ENCODE measurements around the gene MTMR12.

The MTMR12 gene

GRCh38 chr5:32274548-32275395 is 38.0 kb downstream of the MTMR12 start:
- H3K9me3 ChIP-seq (ENCODE audit: severe bottlenecking): no peaks in the 10 kb centered on the region
- DNase-seq (ENCODE audit: low spot score) (no peak), ATAC-seq (ENCODE audit: low read depth) (no peak)
- peaks cover 12% of the 10 kb centered on the region for H3K4me1 ChIP-seq (ENCODE audit: insufficient read depth, poor library complexity, severe bottlenecking)
- H3K36me3 ChIP-seq (ENCODE audit: low read depth): peaks cover 41% of the 10 kb centered on the region
- no peak for TF ChIP-seq CTCF (IDR thresholded peaks at IDR 0.05; ENCODE audit: poor library complexity, severe bottlenecking)
- no peaks in the 10 kb centered on the region for H3K27me3 ChIP-seq (ENCODE audit: insufficient read depth, poor library complexity, severe bottlenecking)
- no peak overlapping the region for H3K27ac ChIP-seq (ENCODE audit: poor library complexity, severe bottlenecking)
- no peak overlapping the region for H3K4me3 ChIP-seq (ENCODE audit: severe bottlenecking)

GRCh38 chr5:32273821-32274220 is 38.9 kb downstream of the MTMR12 start:
- Histone ChIP-seq H3K4me3 (ENCODE audit: severe bottlenecking) (no peak overlapping the region), H3K27me3 (ENCODE audit: insufficient read depth, poor library complexity, severe bottlenecking) (no peaks in the 10 kb centered on the region), H3K9me3 (ENCODE audit: severe bottlenecking) (no peaks in the 10 kb centered on the region), H3K27ac (ENCODE audit: poor library complexity, severe bottlenecking) (no peak overlapping the region), H3K4me1 (ENCODE audit: insufficient read depth, poor library complexity, severe bottlenecking) (peaks cover 12% of the 10 kb centered on the region), H3K36me3 (ENCODE audit: low read depth) (peaks cover 49% of the 10 kb centered on the region)
- no peak for ATAC-seq (ENCODE audit: low read depth)
- TF ChIP-seq CTCF (IDR thresholded peaks at IDR 0.05; ENCODE audit: poor library complexity, severe bottlenecking): no peak
- DNase-seq (ENCODE audit: low spot score): no peak

DNA sequence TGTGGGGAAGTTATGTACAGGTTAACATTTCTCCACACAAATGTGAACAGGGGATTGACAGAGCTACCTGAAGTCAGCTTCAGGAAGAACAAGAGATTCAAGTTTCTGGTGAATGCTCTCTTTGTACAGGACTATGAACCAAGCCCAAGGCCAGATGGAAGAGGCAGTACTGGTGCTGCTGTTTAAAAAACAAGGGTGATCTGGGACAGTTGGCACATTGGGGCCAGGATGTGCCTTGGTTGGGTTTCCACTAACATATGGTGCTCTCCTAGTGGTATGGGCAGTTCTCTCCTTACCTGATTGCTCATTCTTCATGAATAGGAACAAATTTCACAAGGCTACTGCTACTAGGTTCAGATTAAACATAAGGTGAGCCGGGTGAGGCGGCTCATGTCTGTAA is 40.0 kb downstream of the MTMR12 start:
- Histone ChIP-seq H3K27me3 (ENCODE audit: insufficient read depth, poor library complexity, severe bottlenecking) (no peaks in the 10 kb centered on the region), H3K4me1 (ENCODE audit: insufficient read depth, poor library complexity, severe bottlenecking) (peaks cover 12% of the 10 kb centered on the region), H3K4me3 (ENCODE audit: severe bottlenecking) (no peak overlapping the region), H3K27ac (ENCODE audit: poor library complexity, severe bottlenecking) (no peak overlapping the region), H3K36me3 (ENCODE audit: low read depth) (peaks cover 59% of the 10 kb centered on the region), H3K9me3 (ENCODE audit: severe bottlenecking) (no peaks in the 10 kb centered on the region)
- ATAC-seq (ENCODE audit: low read depth) (no peak), DNase-seq (ENCODE audit: low spot score) (no peak)
- no peak for TF ChIP-seq CTCF (IDR thresholded peaks at IDR 0.05; ENCODE audit: poor library complexity, severe bottlenecking)

DNA sequence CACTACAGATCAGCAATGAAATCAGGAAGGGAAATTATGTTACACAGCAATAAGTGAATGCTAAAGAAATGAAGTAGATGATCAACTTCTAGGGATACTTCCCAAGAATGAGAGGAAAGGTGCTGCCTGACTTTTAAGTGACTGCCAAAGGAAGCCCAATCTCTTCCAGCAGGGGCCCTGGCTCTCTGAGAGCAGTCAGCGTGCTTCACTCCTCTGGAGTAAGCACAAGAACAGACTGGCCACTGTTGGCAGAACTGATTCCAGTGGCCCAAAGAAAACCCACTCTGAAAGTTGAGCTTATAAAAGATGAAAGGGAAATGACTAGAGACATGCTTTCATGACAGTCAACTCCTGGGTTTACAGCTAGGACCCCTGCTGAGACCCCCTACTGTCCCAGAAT is 41.8 kb downstream of the MTMR12 start:
- ATAC-seq (ENCODE audit: low read depth) (no peak), DNase-seq (ENCODE audit: low spot score) (no peak)
- no peaks in the 10 kb centered on the region for H3K4me1 ChIP-seq (ENCODE audit: insufficient read depth, poor library complexity, severe bottlenecking)
- no peaks in the 10 kb centered on the region for H3K27me3 ChIP-seq (ENCODE audit: insufficient read depth, poor library complexity, severe bottlenecking)
- H3K4me3 ChIP-seq (ENCODE audit: severe bottlenecking): no peak overlapping the region
- no peaks in the 10 kb centered on the region for H3K9me3 ChIP-seq (ENCODE audit: severe bottlenecking)
- TF ChIP-seq CTCF (IDR thresholded peaks at IDR 0.05; ENCODE audit: poor library complexity, severe bottlenecking): no peak
- peaks cover 74% of the 10 kb centered on the region for H3K36me3 ChIP-seq (ENCODE audit: low read depth)
- no peak overlapping the region for H3K27ac ChIP-seq (ENCODE audit: poor library complexity, severe bottlenecking)

- no peak for TF ChIP-seq CTCF (IDR thresholded peaks at IDR 0.05; ENCODE audit: poor library complexity, severe bottlenecking)
- DNase-seq (ENCODE audit: low spot score) (no peak), ATAC-seq (ENCODE audit: low read depth) (no peak)
- no peak overlapping the region for H3K4me3 ChIP-seq (ENCODE audit: severe bottlenecking)
- no peaks in the 10 kb centered on the region for H3K27me3 ChIP-seq (ENCODE audit: insufficient read depth, poor library complexity, severe bottlenecking)
- no peaks in the 10 kb centered on the region for H3K9me3 ChIP-seq (ENCODE audit: severe bottlenecking)
- H3K4me1 ChIP-seq (ENCODE audit: insufficient read depth, poor library complexity, severe bottlenecking): no peaks in the 10 kb centered on the region
- peaks cover 81% of the 10 kb centered on the region for H3K36me3 ChIP-seq (ENCODE audit: low read depth)
- no peak overlapping the region for H3K27ac ChIP-seq (ENCODE audit: poor library complexity, severe bottlenecking)
These were observed 42.6 kb downstream of the MTMR12 start for GRCh38 chr5:32270178-32270577.

Data from RWPE2 (cell line).